GM19193 (cell line): ENCODE results near the gene IFITM10.

ENCODE experiments used
- POLR2A ChIP-seq: IDR thresholded peaks from 4 replicates; pipeline ENCODE4 v1.6.1; 2011; ENCODE audit not compliant: insufficient read depth, insufficient read length; ENCODE audit errors: extremely low read depth

The IFITM10 gene

DNA sequence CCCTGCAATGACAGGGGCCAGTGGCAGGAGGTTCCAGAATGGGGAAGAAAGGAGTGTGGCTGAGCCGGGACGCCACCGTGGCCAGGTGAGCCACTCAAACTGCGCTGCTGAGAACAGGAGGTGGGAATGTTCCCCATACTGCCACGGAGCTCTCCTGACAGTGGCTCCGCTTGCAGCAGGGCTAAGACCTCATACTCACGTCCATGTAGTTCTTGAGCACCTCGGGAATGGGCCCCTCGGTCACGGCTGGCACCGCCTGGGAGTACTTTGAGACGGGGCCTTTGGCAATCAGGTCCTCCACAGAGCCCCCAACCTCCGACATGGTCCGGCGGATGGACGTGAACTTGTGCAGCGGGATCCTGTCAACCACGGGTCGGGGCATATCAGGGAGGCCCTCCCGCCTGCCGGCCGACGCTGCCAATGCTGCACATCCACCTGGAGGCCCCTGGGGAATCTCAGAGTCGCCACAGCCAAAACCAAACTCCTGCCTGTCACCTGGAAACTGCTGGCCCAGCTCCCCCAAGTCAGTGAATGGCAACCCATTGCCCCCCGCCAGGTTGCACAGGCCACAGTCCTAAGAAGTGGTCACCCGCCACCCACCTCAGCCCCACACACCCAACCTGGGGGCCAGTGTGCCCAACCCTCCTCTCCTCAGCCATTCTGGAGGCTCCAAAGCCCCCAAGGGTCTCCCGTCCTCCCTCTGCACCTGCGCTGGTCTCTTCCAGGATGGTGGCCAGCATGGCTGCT is 10.9 kb upstream of the IFITM10 start:
- TF ChIP-seq POLR2A: no peak

DNA sequence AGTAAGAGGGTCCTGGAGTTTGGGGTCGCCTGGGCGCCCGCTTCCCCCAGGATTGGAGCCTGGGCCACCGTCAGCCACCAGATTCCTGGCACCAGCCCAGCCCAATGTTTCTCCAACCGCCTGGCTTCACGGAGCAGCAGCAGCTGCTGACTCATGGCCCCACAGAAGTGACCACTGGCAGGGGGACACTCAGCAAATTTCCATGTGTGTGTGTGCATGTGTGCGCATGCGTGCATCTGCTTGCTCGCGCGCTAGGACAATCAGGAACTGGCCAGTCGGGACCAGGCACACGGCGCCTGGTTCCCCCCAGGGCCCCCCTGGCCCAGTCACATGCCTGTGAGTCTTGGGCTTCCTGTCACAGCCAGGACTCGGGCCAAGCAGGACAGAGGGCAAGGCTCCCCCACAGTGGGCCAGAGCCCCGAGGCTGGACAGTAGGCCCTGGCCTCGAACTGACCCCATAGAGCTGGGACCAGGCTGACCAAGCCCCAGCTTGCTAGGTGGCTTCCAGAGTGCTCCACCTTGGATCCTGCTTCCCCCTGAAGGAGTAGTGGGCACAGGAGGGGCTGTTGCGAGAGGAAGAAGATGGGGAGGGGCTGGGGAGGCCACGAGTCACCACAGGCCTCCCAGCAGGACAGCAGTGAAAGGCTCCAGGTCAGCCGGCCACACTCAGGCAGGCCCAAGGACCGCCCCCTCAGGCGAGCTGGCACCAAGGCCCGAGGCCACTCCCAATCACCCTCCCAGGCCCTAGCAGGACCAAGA is 10.1 kb upstream of the IFITM10 start:
- no peak for TF ChIP-seq POLR2A

DNA sequence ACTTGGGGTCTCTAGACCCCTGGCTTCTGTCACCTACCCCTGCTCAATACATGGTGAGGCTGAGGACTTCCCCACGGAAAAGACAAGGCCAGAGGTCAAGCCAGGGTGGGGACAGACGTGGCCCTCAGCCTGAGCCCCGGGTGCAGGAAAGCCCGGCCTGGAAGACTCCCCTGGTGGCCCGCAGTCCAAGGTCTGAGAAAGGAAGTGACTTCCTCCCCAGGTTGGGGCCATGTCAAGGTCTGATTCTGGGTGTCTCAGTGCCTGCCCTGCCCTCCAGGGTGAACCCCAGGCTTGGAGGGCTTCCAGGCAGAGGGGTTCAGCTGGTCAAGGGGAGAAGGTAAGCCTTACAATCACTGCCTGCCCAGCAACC is 9.4 kb upstream of the IFITM10 start:
- no peak for TF ChIP-seq POLR2A

DNA sequence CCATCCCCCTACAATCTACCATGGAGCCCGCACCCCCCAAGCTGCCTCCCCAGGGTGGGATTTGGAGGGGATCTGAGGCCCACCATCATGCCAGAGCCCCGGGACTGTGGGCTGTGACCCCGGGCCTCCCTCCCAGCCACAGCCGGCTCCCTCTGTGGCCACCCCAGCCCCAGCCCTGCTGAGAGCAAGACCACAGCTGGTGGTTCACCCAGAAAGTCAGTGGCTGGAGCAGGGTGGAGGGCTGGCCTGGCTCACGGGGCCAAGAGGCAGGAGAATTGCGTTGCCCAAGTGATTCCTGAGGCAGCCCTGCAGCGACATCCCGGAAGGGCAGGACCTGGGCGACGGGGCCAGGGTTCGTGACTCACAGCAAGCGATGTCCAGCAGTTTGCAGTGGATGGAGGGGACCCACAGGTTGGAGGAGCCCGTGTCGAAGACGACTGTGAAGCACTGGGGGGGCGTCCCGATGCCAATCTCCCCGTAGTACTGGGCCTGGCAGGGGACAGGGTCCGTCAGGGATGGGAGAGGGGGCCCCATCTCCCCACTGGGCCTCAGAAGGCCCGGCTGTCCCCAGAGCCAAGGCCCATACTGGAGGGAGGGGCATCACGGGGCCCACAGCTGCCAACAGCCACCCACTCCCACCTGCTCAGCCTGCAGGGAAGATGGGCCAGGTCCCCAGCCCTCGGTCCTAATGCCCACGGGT is 8.9 kb upstream of the IFITM10 start:
- TF ChIP-seq POLR2A: no peak

DNA sequence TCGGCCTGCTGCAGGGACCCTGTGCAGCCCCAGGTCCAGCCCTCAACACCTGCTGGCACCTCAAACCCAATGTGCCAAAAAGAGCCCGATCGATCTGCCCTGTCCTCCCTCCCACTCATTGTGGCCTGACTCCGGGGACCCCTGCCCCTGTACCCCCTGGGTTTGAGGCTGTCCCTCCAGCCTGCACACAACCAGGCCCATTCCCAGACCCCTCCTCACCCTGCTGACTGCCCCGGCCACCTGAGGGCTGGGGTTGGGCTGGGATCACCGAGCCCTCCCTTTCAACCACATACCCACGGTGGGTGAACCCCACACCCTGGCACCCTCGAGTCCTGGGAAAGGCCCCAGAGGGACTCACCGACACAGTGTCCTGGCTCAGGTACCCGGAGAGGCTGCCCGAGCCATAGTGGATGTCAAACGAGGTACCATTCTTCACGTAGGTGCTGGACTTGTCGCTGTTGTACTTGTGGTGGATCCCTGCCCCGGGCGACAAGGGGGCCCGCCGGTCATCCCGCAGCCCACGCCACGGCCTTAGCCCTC is 8.3 kb upstream of the IFITM10 start:
- no peak for TF ChIP-seq POLR2A

DNA sequence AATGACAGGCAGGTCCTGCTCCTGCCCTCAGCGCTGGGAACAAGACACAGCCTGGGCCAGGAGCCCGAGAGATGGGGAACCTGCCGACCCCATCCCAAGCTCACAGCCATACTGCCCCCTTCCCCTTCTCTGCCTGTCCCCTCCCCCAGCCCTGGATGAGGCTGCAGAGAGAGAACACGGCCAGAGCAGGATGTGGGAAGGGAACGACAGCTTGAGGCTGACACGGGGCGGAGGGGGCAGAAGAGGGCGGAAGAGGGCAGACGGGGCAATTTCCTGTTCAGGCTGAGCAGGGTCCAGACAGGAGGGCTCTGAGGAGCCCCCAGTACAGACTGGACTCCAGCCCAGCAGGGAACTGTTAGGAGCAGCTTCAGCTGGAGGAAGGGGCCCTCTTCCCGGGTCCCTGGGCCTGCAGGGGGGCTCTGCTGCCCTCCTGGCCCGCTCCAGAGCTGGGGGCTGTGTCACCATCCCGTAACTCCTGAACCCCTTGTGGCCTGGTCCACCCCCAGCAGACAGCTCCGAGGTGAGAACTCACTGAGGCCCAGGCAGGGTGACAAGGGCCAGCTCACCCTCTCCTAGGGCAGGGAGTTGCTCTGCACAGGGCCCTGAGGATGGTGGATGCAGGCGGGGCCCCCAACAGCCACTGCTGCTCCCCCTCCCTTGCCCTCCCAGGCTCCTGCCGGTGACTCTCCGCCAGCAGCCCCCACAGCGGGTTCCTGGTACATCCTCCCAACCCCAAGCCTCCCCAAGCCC is 7.6 kb upstream of the IFITM10 start:
- no peak for TF ChIP-seq POLR2A

DNA sequence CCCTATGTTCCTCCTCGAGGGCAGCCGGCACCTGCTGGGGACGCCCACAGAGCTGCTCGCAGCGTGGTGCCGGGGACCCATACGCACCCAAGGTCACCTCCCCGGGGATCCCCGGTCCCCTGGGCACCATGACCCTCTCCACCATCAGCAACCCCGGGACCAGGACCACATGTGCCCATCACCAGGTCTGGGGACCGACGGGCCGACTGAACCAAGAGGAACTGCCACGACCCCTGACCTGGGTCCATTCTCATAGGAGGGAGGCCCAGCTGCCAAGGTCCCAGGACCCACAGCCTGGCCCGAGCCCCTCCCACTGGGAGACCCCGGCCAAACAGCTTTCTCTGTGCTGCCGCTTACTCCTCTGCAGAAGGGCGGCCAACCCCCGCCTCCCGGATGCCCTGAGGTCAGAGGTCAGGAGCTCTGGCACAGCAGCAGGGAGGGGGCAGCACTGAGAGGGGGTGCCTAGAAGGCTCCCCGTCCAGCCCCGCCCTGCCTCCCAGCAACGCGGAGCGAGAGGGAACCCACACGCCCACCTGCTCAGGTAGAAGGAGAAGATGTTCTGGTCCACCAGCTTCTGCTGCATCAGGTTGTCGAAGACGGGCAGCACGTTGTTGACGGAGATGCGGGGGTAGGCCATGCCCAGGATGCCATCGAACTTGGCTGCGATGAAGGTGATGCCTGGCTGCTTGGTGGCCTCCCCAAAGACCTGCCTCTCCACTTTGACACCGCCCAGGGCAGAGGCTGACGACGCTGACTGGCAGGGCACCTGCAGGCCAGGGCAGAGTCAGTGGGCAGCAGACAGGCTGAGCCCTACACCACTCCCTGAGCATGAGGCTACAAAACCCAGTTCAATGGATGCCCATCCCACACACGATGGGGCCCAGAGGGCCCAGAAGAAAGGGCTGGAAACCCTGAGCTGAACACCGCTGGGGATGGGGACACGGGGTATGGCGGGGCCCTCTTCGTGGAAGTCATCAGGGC is 6.7 kb upstream of the IFITM10 start:
- TF ChIP-seq POLR2A: no peak

DNA sequence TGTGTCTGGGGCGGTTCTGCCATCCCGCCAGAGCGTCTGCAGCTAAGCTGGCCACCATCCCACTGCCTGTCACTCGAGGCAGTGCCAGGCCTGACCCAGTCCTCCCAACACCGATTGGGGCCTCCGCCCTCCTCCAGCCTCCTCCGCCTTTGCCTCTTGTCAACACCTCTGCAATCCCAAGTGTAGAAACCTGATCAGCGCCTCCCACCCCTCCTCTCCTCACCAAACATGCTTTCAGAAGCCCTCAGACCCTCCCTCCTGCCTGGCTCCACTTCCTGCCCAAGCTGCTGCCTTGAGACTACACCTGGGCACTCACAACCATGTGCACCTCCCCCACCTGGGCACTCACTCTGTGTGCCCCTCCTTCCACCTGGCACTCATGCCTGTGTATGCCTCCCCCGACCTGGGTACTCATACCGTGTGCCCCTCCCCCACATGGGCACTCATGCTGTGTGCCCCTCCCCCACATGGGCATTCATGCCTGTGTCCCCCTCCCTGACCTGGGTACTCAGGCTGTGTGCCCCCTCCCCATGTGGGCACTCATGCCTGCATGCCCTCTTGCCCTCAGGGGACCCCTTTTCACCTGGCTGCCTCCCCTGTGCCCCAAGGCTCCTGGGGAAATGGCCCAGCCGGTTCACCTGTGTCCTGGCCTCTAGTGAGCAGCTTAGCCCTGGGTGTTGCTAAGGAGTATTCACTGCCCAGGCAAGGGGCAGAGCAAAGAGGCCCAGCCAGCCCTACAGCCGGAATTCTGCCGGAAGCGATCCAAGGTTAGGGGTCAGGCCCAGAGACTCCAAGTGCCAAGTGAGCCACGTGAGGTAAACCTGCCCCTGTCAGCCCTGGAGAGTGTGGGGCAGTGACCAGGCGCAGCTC is 5.5 kb upstream of the IFITM10 start:
- TF ChIP-seq POLR2A: no peak

DNA sequence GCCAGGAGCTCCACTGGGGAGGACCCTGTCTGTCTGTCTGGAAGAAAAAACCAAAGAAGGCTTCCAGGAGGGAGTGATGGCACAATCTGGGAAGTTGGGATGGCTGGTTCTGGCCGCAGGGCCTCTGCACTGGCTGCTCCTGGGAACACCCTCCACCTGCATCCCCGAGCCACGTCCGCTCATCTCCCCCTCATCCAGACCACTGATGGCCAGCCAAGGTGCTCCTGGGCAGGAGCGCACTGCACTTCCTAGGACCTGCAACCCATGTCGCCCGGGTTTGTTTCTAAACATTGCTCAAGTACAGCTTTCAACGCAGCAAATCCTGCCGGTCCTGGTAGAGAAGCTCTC is 4.9 kb upstream of the IFITM10 start:
- TF ChIP-seq POLR2A: no peak

DNA sequence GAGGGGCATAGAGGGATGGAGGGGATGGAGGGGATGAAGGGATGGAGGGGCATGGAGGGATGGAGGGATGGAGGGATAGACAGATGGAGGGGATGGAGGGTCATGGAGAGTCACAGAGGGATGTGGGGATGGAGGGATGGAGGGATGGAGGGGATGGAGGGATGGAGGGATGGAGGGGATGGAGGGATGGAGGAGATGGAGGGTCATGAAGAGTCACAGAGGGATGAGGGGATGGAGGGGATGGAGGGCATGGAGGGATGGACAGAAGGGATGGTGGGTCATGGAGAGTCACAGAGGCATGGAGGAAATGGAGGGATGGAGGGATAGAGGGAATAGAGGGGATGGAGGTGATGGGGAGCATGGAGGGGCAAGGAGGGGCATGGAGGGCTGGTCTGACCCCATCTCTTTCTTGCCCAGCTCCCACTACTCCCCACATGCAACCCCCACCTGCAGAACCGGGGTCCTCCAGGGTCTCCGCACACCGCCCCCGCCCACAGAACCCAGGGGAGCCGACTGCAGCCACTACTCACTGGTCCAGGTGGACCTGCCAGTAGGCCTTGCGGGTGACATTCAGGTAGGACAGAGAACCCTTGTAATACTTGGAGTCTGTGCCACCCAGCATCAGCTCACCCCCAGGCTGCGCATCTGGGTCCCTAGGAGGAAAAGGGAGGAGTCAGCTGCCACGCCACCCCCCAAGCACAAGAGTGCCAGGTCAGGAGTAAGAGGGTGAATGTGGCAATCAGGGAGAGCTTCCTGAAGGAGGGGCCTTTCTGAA is 4.2 kb upstream of the IFITM10 start:
- TF ChIP-seq POLR2A: no peak

DNA sequence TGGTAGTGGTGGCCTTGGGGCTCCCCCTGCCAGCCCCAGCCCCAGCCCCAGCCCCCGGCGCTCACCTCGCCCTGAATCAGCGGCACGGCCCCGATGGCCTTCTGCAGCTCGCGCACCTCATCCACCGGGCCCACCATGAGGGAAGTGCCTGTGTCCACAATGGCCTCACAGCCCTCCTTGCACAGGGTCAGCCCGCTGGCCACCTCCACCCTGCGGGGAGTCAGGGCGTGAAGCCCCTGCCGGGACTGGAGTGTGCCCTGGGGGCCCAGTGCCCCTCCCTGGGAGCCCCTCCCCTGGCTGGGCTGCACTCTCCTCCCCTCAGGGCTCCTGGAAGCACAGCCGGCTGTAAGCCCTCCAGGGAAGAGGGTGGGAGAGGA is 3.5 kb upstream of the IFITM10 start:
- no peak for TF ChIP-seq POLR2A

DNA sequence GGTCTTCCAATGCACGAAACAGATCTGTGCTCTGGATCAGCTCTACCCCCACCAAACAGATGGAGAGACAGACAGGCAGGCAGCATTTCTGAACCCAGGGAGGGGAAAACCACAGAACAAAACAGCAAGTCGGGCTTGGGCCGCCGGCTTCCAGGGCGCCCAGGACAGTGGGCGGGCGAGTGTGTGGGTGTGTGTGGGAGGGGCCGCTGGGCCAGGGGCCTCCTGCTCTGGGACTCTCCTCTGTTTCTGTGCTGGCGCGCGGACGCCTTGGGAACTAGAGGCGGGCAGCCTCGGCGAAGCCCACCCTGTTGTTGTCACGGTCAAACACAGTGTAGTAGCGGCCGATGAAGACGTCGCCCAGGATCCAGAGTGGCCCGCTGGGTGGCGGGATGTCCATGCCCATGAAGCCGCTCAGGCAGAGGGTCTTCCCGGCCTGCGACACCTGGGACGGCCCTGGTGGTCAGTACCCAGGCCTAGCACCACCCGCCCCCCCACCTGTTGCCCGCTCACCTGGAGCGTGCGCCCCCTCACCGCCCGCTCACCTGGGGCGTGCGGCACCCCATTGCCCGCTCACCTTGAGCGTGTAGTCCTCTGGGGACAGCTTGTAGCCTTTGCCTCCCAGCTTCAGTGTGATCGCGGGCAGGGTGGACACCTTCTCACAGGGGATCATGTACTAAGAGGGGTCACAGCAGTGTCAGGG is 3.0 kb upstream of the IFITM10 start:
- no peak for TF ChIP-seq POLR2A

DNA sequence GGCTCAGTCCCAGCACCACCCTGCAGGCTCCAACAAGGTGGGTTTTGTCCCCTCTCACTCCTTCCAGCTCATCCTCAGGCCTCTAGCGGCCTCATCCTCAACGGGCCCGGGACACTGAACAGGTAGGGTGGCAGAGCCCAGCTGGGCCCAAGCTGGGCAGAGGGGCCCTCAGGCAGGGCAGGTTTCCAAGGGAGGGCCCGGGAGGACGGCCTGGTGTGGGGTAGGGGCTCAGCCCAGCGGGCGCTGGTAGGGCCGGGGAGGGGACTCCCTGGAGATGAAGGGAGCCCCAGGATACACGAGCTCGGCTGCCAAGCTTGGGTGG is 2.5 kb upstream of the IFITM10 start:
- no peak for TF ChIP-seq POLR2A
